ENCODE results near the gene ENKUR. TPM values are rescaled to one million over a fixed set of nuclear protein-coding genes. Genes with fewer than 3 reads are reported as not detected.
"Not testable (repeated sequence)": the region's sequence is repeated elsewhere in the genome, so short reads cannot be mapped to it uniquely, and the experiment has no call there.

ENKUR gene
- total RNA-seq, 2 donors from 2014 or later, result 0.45 TPM; not detected in 1

DNA sequence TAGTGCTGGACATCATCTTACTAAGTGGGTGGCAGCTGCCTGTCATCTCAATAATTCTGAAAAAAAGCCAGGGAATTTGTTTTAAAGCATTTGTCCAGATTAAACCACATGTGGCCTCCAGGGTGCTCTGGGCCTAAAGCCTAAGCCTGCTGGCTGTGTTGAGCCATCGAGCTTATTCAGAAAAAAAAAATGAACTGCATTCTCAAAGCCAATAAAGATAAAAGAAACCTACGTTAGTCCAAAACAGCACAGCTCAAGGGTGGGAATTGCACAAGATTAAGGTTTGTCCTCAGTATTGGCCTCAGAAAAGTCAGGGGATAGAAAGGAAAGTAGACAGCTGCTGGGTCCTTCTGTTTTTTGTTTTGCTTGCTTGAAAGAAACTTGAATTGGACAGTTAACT lies 41.0 kb downstream of the ENKUR start:
- H3K27me3 Mint-ChIP-seq, result no peaks in the 10 kb centered on the region
- H3K4me3 Mint-ChIP-seq, result no peak overlapping the region
- H3K27ac Mint-ChIP-seq, result no peak overlapping the region
- no peaks in the 10 kb centered on the region for H3K4me1 Mint-ChIP-seq
- no peak for ATAC-seq (replicated peaks)
- H3K36me3 Mint-ChIP-seq (ENCODE audit: low read depth), result no peaks in the 10 kb centered on the region
- no peaks in the 10 kb centered on the region for H3K9me3 Mint-ChIP-seq

DNA sequence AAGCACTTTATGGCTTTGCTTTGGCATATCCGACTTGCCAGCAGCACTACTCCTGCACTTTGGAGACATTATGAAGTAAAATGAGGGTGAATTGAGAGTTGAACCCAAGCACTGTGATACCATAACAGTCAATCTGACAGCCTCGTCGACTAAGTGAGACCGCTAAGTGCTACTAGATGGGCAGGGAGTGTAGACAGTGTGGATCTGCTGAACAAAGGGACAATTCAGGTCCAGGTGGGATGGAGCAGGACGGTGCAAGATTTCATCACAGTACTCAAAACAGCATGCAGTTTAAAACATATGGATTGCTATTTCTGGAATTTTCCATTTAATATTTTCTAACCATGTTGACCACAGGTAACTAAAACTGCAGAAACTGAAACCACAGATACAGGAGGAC lies 42.8 kb downstream of the ENKUR start:
- Mint-ChIP-seq H3K36me3 (ENCODE audit: low read depth) (no peaks in the 10 kb centered on the region), H3K27ac (no peak overlapping the region), H3K27me3 (no peaks in the 10 kb centered on the region), H3K4me1 (no peaks in the 10 kb centered on the region), H3K4me3 (no peak overlapping the region), H3K9me3 (no peaks in the 10 kb centered on the region)
- ATAC-seq (replicated peaks), result no peak

- ATAC-seq (replicated peaks), result no peak
- Mint-ChIP-seq H3K4me3 (no peak overlapping the region), H3K27ac (no peak overlapping the region), H3K9me3 (no peaks in the 10 kb centered on the region), H3K27me3 (no peaks in the 10 kb centered on the region), H3K4me1 (no peaks in the 10 kb centered on the region), H3K36me3 (ENCODE audit: low read depth) (no peaks in the 10 kb centered on the region)
Measured at GRCh38 chr10:24971374-24971773, 44.6 kb downstream of the ENKUR start.

- H3K27me3 Mint-ChIP-seq, result no peaks in the 10 kb centered on the region
- ATAC-seq (replicated peaks), result no peak
- H3K27ac Mint-ChIP-seq, result no peak overlapping the region
- H3K36me3 Mint-ChIP-seq (ENCODE audit: low read depth), result no peaks in the 10 kb centered on the region
- no peaks in the 10 kb centered on the region for H3K4me1 Mint-ChIP-seq
- no peaks in the 10 kb centered on the region for H3K9me3 Mint-ChIP-seq
- no peak overlapping the region for H3K4me3 Mint-ChIP-seq
Measured at GRCh38 chr10:24969841-24970281, 46.1 kb downstream of the ENKUR start.

DNA sequence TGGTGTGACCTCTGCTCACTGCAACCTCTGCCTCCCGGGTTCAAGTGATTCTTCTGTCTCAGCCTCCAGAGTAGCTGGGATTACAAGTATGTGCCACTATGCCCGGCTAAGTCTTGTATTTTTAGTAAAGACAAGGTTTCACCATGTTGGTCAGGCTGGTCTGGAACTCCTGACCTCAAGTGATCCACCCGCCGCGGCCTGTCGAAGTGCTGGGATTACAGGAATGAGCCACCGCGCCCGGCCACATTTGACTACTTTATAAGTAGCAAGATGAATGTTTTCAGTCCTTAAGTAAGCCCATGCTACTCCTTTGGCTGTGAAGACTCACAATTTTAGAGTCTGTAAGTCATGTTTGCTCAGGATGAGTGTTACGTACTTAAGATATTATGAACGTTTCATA lies 47.0 kb downstream of the ENKUR start:
- H3K27ac Mint-ChIP-seq; H3K4me1 Mint-ChIP-seq; H3K27me3 Mint-ChIP-seq; H3K4me3 Mint-ChIP-seq; H3K36me3 Mint-ChIP-seq (ENCODE audit: low read depth); H3K9me3 Mint-ChIP-seq; ATAC-seq (replicated peaks): not testable (repeated sequence)

GRCh38 chr10:24968349-24968748 lies 47.6 kb downstream of the ENKUR start:
- Mint-ChIP-seq H3K36me3 (ENCODE audit: low read depth) (no peaks in the 10 kb centered on the region), H3K9me3 (no peaks in the 10 kb centered on the region), H3K4me1 (no peaks in the 10 kb centered on the region), H3K27me3 (no peaks in the 10 kb centered on the region), H3K4me3 (no peak overlapping the region), H3K27ac (no peak overlapping the region)
- no peak for ATAC-seq (replicated peaks)

DNA sequence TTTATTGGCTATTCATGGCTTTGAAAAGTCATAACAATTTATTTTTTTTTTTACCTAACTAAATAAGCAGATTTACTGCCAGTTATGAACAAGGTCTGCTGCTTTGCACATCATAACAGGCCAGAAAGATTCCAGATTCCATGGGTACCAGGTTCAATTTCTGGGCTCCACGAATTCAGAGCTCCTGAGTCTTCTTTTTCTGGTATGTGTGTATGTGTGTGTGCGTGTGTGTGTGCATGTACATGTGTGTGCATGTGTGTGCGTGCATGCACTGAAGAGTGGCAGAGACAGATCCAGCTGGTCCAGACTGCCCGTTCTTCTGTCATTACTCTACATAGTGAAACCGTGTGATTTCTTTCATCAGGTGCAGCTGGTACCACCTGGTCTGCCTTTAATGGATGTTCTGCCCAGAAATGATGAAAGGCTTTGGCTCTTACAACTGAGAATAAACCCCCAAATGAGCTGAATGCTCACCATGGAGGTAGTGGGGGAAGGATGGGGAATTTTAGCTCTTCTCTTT lies 48.9 kb downstream of the ENKUR start:
- Mint-ChIP-seq H3K27ac (no peak overlapping the region), H3K4me3 (no peak overlapping the region)
- ATAC-seq (replicated peaks), result no peak

GRCh38 chr10:24965051-24965450 lies 50.9 kb downstream of the ENKUR start:
- Mint-ChIP-seq H3K36me3 (ENCODE audit: low read depth) (no peaks in the 10 kb centered on the region), H3K27ac (no peak overlapping the region), H3K4me3 (no peak overlapping the region), H3K27me3 (no peaks in the 10 kb centered on the region), H3K4me1 (no peaks in the 10 kb centered on the region), H3K9me3 (no peaks in the 10 kb centered on the region)
- ATAC-seq (replicated peaks), result no peak

More for the DNA sequence above, 48.9 kb downstream of the ENKUR start:
- no peaks in the 10 kb centered on the region for H3K9me3 Mint-ChIP-seq
- H3K36me3 Mint-ChIP-seq (ENCODE audit: low read depth), result no peaks in the 10 kb centered on the region
- no peaks in the 10 kb centered on the region for H3K4me1 Mint-ChIP-seq
- H3K27me3 Mint-ChIP-seq, result no peaks in the 10 kb centered on the region

DNA sequence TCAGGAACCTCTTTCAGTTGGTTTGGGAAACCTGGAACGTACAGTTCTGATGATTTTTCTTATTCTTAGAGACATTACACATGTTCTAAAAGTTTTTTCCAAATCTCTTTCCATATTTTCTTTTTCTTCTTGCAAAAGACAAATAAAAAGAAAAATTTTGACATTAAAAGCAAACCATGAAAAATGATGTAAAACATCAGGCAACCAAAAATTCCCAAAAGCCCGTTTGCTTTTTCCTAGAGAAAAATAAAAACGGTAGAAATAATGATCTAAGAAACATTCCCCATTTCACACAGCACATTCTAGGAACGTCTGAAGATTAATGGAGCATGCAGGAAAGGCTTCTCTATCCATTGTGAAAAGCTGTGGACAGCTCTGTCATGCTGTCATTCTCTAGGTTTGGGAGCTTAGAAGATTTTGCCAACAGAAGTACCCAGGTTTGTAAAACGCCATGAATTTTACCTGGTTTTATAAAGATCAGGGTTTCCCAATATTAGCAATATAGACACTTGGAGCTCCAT lies 52.4 kb downstream of the ENKUR start:
- Mint-ChIP-seq H3K4me1 (no peaks in the 10 kb centered on the region), H3K9me3 (no peaks in the 10 kb centered on the region), H3K27me3 (no peaks in the 10 kb centered on the region), H3K4me3 (no peak overlapping the region), H3K36me3 (ENCODE audit: low read depth) (no peaks in the 10 kb centered on the region), H3K27ac (no peak overlapping the region)
- no peak for ATAC-seq (replicated peaks)

GRCh38 chr10:24962995-24963394 lies 53.0 kb downstream of the ENKUR start:
- Mint-ChIP-seq H3K9me3 (no peaks in the 10 kb centered on the region), H3K27me3 (no peaks in the 10 kb centered on the region), H3K36me3 (ENCODE audit: low read depth) (no peaks in the 10 kb centered on the region), H3K4me3 (no peak overlapping the region), H3K27ac (no peak overlapping the region), H3K4me1 (no peaks in the 10 kb centered on the region)
- ATAC-seq (replicated peaks), result peak; percentile 93

GRCh38 chr10:24961582-24961981 lies 54.4 kb downstream of the ENKUR start:
- Mint-ChIP-seq H3K27me3 (no peaks in the 10 kb centered on the region), H3K36me3 (ENCODE audit: low read depth) (no peaks in the 10 kb centered on the region), H3K27ac (no peak overlapping the region), H3K4me1 (no peaks in the 10 kb centered on the region), H3K9me3 (no peaks in the 10 kb centered on the region), H3K4me3 (no peak overlapping the region)
- ATAC-seq (replicated peaks), result no peak

DNA sequence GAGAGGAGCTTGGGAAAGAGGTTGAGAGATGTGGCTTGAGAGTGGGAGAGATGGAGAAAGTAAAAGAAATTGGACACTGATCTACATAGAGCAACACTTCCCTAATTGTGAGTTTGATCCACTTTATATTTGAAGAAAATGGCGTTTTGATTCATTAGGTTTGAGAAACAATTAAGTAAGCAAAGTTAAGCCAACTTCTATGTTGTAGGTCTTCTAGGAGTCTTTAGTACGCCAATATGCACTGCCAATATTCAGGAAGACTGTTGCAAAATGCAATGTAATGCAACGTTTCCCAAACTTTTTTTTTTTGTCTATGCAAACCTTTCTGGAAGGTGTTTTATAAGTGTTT lies 56.6 kb downstream of the ENKUR start:
- Mint-ChIP-seq H3K27ac (no peak overlapping the region), H3K9me3 (no peaks in the 10 kb centered on the region), H3K27me3 (no peaks in the 10 kb centered on the region), H3K36me3 (ENCODE audit: low read depth) (no peaks in the 10 kb centered on the region), H3K4me1 (no peaks in the 10 kb centered on the region), H3K4me3 (no peak overlapping the region)
- no peak for ATAC-seq (replicated peaks)

GRCh38 chr10:24958721-24959381 lies 57.1 kb downstream of the ENKUR start:
- Mint-ChIP-seq H3K27ac (no peak overlapping the region), H3K4me3 (no peak overlapping the region), H3K4me1 (no peaks in the 10 kb centered on the region), H3K36me3 (ENCODE audit: low read depth) (no peaks in the 10 kb centered on the region), H3K9me3 (no peaks in the 10 kb centered on the region), H3K27me3 (no peaks in the 10 kb centered on the region)
- no peak for ATAC-seq (replicated peaks)

DNA sequence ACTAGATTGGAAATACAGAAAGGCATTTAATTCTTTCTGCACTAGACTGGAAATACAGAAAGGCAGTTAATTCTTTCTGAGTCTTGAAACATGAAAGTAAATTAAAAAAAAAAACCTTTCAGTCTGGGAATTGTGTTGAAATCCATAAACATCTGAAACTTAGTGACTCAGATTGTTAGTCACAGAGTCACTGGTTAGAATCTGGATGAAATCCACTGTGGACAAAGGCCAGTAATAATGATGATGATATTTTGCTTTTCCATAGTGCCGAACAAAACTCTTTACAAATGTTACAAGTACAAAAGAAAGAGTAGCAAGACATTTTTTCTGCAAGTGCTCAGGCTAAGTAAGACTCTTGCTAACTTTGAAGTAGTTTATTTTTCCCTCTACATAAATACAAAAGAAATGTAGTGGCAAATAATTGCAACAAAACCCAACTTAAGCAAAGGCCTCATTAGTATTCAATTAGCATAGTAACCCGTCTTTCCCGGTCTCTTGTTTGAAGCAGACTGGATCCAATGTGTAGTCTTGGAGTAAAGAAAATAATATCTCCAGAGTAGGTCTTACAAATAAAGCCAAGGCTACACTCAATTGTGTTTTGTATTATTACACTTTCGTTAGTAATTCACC lies 57.8 kb downstream of the ENKUR start:
- ATAC-seq (replicated peaks), result no peak
- Mint-ChIP-seq H3K4me3 (no peak overlapping the region), H3K4me1 (peaks cover 4% of the 10 kb centered on the region), H3K27me3 (no peaks in the 10 kb centered on the region), H3K27ac (no peak overlapping the region), H3K36me3 (ENCODE audit: low read depth) (no peaks in the 10 kb centered on the region), H3K9me3 (no peaks in the 10 kb centered on the region)

- ATAC-seq (replicated peaks); H3K4me3 Mint-ChIP-seq; H3K9me3 Mint-ChIP-seq; H3K27ac Mint-ChIP-seq; H3K27me3 Mint-ChIP-seq; H3K4me1 Mint-ChIP-seq; H3K36me3 Mint-ChIP-seq (ENCODE audit: low read depth): not testable (repeated sequence)
Measured at GRCh38 chr10:24957624-24958051, 58.3 kb downstream of the ENKUR start.

Measured in activated T-helper 17 cell treated with anti-CD3 and anti-CD28 coated beads, Interleukin-2, amount 50 U/mL, for 72 hours (primary cell).